Spleen (tissue), 11 donors: Measurements from ENCODE around the gene IL22RA1. TPM values are rescaled to one million over a fixed set of nuclear protein-coding genes. Genes with fewer than 3 reads are reported as not detected.

ENCODE experiments used
- DNase-seq: peaks from one replicate; pipeline ENCODE4 v3.0.0-alpha.2; 2020
- H3K27ac ChIP-seq, 8 donors: fragments of 200-600 bp; sonication (generic) in 7 of 8; 1 replicate in 4 of 8; 2 replicates in 4 of 8; pipeline versions ENCODE4 v1.5.0 to v1.8.0; 2016 to 2021; ENCODE audit warnings: inconsistent platforms in 4 of 8, mild to moderate bottlenecking in 4 of 8, moderate library complexity in 1 of 8
- H3K27me3 ChIP-seq, 7 donors: fragments of 200-600 bp; sonication (generic) in 6 of 7; replicated peaks in 1 of 7; 1 replicate in 4 of 7; 2 replicates in 3 of 7; pipeline versions ENCODE4 v1.5.0 to v1.8.0; 2016 to 2021; ENCODE audit warnings: inconsistent platforms in 3 of 7, mild to moderate bottlenecking in 1 of 7
- H3K36me3 ChIP-seq, 6 donors: fragments of 200-600 bp; sonication (generic) in 5 of 6; 1 replicate in 4 of 6; 2 replicates in 2 of 6; pipeline versions ENCODE4 v1.5.0 to v1.8.0; 2016 to 2021; ENCODE audit warnings: inconsistent platforms in 2 of 6
- H3K4me1 ChIP-seq, 6 donors: fragments of 200-600 bp; sonication (generic) in 5 of 6; 1 replicate in 3 of 6; 2 replicates in 3 of 6; pipeline versions ENCODE4 v1.5.0 to v1.8.0; 2016 to 2021; ENCODE audit warnings: inconsistent platforms in 3 of 6
- H3K4me3 ChIP-seq, 8 donors: fragments of 200-600 bp; sonication (generic) in 7 of 8; 1 replicate in 4 of 8; 2 replicates in 4 of 8; pipeline versions ENCODE4 v1.5.0 to v1.8.0; 2016 to 2021; ENCODE audit warnings: inconsistent platforms in 4 of 8, mild to moderate bottlenecking in 4 of 8, moderate library complexity in 2 of 8
- H3K9me3 ChIP-seq, 8 donors: fragments of 200-600 bp; sonication (generic) in 7 of 8; 1 replicate in 4 of 8; 2 replicates in 4 of 8; pipeline versions ENCODE4 v1.5.0 to v1.8.0; 2016 to 2021; ENCODE audit warnings: inconsistent platforms in 4 of 8
- POLR2A ChIP-seq, 3 donors: fragments of 450-650 bp; IDR thresholded peaks; one replicate each; pipeline ENCODE4 v1.5.1; 2017; ENCODE audit warnings: antibody characterized with exemption in 3 of 3, mild to moderate bottlenecking in 1 of 3
- POLR2AphosphoS5 ChIP-seq, 3 donors: sonication (generic); formaldehyde crosslinking; IDR thresholded peaks; one replicate each; pipeline ENCODE4 v1.5.1; 2017; ENCODE audit warnings: antibody characterized with exemption in 3 of 3
- WGBS, 5 donors: extraction: QIAGEN DNeasy Blood & Tissue Kit in 3 of 5; methylation state at CpG; one replicate each; pipeline versions ENCODE4 v1.1.5 to v1.1.7; 2013 to 2018; 5-methylcytosine and 5-hydroxymethylcytosine counted together
- intact Hi-C: fragments of 100-400 bp; cut with DNase I; formaldehyde crosslinking; loops from one replicate; pipeline ENCODE4 v1.15.0; 2023; ENCODE audit warnings: low total_unique reads
- polyA plus RNA-seq, 3 donors: library from polyadenylated mRNA; stranded (reverse); fragments of 200-250 nt; gene quantifications; one replicate each; pipeline ENCODE4 v1.2.1, GENCODE V29; 2013
- total RNA-seq, 7 donors: library from RNA; depleted of rRNA in 3 of 7; stranded (reverse); fragments of >200 nt in 3 of 7; fragmentation: NEBNext Ultra II Directional in 4 of 7; extraction: Animal tissue kit (Norgen Biotek cat#: 25700) in 4 of 7; gene quantifications; one replicate each; pipeline versions ENCODE4 v1.1.0 to v1.2.1, GENCODE V29; 2016 to 2021
- TF ChIP-seq, protein P1 (sequence below), 11 experiments: fragments of 200-600 bp in 7 of 11; fragments of 450-650 bp in 4 of 11; sonication (generic) in 4 of 11; IDR thresholded peaks in 8 of 11; conservative IDR thresholded peaks in 3 of 11; 1 replicate in 7 of 11; 2 replicates in 4 of 11; pipeline versions ENCODE4 v1.4.0 to v1.8.0; 2016 to 2021; ENCODE audit warnings: antibody characterized with exemption in 11 of 11, inconsistent platforms in 4 of 11, mild to moderate bottlenecking in 1 of 11
- donor health status: healthy with polysubstance abuse.
- donor health status: DM: no; HTN: no; CAD: no; lungs with moderate emphysema.
- donor health status: DM: no; HTN: no; CAD: no.
- donor health status: Bipolar disorder and iron deficiency.
- donor health status: healthy.
- donor health status: DM: no; HTN: no; CAD: no.
- donor health status: DM: yes; HTN: yes; CAD: no.

Gene IL22RA1
- total and polyA plus RNA-seq, 10 donors, result not detected

DNA sequence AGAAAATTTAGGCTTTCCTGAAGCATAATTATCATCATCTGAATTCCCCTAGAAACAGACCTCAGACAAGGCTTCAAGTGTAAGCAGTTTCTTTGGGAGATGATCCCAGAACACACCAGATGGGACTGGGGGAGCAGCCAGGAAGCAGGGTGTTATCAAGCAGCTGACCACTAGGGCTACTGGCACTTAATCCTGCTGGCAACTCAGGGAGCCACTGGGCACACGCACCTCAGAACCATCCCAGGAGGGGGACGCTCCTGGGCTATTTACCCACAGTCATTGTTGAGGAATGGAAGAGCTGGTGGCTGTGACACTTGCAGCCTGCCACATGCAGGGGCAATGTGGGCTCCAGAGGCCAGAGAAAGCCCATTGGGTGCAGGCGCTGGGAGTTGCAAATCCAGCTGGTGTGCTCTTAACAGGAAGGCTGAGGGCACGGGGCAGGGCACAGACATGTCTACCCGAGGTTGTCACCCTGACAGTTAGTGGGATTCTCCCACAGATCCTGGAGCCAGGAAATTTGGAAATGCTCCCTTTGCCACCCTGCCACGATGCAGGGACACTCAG, 15.1 kb upstream of the IL22RA1 start:
- H3K27ac ChIP-seq, result no peak overlapping the region
- peaks cover 0 to 56% (median 10%) of the 10 kb centered on the region in 6 donors for H3K36me3 ChIP-seq
- no peak for DNase-seq
- peaks cover 0 to 2% (median 0%) of the 10 kb centered on the region in 7 donors for H3K27me3 ChIP-seq
- intact Hi-C loops, result no loop called here
- no peaks in the 10 kb centered on the region for H3K4me1 ChIP-seq
- H3K4me3 ChIP-seq, result no peak overlapping the region
- TF ChIP-seq POLR2A (IDR thresholded peaks at IDR 0.05), result no peak
- TF ChIP-seq, protein P1, sequence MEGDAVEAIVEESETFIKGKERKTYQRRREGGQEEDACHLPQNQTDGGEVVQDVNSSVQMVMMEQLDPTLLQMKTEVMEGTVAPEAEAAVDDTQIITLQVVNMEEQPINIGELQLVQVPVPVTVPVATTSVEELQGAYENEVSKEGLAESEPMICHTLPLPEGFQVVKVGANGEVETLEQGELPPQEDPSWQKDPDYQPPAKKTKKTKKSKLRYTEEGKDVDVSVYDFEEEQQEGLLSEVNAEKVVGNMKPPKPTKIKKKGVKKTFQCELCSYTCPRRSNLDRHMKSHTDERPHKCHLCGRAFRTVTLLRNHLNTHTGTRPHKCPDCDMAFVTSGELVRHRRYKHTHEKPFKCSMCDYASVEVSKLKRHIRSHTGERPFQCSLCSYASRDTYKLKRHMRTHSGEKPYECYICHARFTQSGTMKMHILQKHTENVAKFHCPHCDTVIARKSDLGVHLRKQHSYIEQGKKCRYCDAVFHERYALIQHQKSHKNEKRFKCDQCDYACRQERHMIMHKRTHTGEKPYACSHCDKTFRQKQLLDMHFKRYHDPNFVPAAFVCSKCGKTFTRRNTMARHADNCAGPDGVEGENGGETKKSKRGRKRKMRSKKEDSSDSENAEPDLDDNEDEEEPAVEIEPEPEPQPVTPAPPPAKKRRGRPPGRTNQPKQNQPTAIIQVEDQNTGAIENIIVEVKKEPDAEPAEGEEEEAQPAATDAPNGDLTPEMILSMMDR (IDR thresholded peaks at IDR 0.05 in 8 of 11, conservative IDR thresholded peaks at IDR 0.05 in 3 of 11), result no peak
- TF ChIP-seq POLR2AphosphoS5 (IDR thresholded peaks at IDR 0.05), result no peak
- no peaks in the 10 kb centered on the region for H3K9me3 ChIP-seq
- 81 to 96% (median 84%) methylated on average over 5 to 6 of the region's 6 CpGs for WGBS, 5 donors

DNA sequence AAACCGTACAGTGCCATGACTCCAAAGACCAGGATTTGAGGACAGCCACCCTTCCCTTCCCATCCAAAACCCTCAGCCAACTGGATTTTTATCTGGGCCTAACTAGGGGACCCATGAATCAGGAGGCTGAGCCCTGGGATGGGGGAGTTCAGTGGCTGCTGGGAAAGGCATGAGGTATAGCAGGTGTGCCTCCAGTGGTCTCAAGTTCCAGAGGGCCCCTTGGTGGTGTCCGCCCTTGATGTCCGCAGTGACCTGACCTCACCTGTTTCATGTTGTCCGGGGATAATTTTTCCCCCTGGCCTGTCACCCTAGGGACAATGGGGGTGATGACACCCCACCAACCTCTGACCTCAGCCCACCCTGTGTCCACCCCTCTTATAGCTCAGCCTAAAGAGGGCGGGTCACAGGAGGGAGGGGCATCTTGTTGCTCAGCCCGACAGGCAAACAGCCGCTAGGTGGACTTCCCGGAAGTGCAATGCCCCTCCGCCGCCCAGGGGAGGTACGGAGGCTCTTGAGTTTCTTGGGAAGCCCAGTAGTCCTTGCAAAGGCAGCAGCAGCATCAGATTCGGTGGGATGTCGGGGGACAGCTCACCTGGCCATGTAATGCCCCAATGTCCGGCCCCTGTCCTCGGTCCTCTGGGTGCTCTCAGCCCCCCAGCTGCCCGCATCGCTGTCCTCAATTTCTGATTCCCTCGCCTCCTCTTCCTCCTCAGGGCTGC, 13.8 kb upstream of the IL22RA1 start:
- H3K27ac ChIP-seq, result no peak overlapping the region
- no peak overlapping the region for H3K4me3 ChIP-seq
- intact Hi-C loops, result no loop called here
- peaks cover 0 to 51% (median 10%) of the 10 kb centered on the region in 6 donors for H3K36me3 ChIP-seq
- peaks cover 0 to 15% (median 8%) of the 10 kb centered on the region in 7 donors for H3K27me3 ChIP-seq
- peaks cover 0 to under 1% (median 0%) of the 10 kb centered on the region in 6 donors for H3K4me1 ChIP-seq
- H3K9me3 ChIP-seq, result no peaks in the 10 kb centered on the region
- 91 to 96% (median 93%) methylated on average over 13 to 18 of the region's 18 CpGs for WGBS, 5 donors
- no peak for TF ChIP-seq POLR2AphosphoS5 (IDR thresholded peaks at IDR 0.05)
- TF ChIP-seq POLR2A (IDR thresholded peaks at IDR 0.05), result no peak
- TF ChIP-seq, protein P1 (IDR thresholded peaks at IDR 0.05 in 8 of 11, conservative IDR thresholded peaks at IDR 0.05 in 3 of 11), result no peak
- DNase-seq, result no peak

DNA sequence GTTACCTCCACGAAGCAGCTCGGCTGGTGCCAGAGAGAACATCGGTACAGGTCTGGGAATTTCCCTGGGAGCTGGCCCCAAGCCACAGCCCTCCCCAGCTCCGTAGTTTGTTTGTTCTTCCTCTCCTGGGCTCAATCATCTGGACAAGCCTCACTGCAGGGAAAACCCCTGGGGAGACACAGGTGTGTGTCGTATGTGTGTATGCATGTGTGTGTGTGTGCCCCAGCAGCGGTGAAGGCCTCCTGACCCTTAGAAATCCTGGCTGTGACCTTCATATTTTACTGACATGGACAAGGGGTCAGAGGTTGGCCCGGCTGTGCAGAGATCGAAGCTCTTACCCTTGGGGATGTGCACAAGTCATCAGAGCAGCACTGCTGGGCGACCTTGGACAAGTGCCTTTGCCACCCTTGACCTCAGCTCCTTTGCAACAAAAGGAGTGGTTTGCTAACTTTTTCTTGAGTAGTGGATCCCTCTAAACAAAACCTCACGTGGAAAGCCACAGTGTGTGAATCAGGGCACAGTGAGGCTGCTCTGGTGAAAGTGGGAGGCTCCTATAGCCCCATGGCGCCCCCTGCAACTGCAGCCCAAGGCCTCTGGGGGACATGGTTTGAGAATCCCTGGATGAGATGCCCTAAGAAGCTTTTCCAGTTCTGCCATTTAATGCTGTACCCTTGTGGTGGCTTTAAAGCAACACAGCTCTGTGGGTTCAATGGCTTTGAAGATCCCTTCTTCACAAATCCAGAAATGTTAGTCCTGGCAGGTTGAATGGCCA, 12.3 kb upstream of the IL22RA1 start:
- H3K36me3 ChIP-seq, result peaks cover 0 to 38% (median 10%) of the 10 kb centered on the region in 6 donors
- TF ChIP-seq POLR2AphosphoS5 (IDR thresholded peaks at IDR 0.05) (no peak), POLR2A (IDR thresholded peaks at IDR 0.05) (no peak)
- TF ChIP-seq, protein P1 (IDR thresholded peaks at IDR 0.05 in 8 of 11, conservative IDR thresholded peaks at IDR 0.05 in 3 of 11), result no peak

More for the DNA sequence above, 12.3 kb upstream of the IL22RA1 start:
- 57 to 68% (median 67%) methylated on average over 11 of the region's 11 CpGs for WGBS, 5 donors
- DNase-seq, result no peak
- Histone ChIP-seq H3K27me3 (peaks cover 0 to 30% (median 11%) of the 10 kb centered on the region in 7 donors), H3K27ac (no peak overlapping the region), H3K4me1 (peaks cover 0 to 16% (median 10%) of the 10 kb centered on the region in 6 donors), H3K4me3 (no peak overlapping the region), H3K9me3 (no peaks in the 10 kb centered on the region)
- intact Hi-C loops, result no loop called here
